GM18907 (cell line): Measurements from ENCODE around the gene STARD4.

Source experiments
- ATAC-seq: cut with Tn5 transposase; IDR thresholded peaks from one replicate; pipeline ENCODE4 v1.9.1; 2021; ENCODE audit warnings: mild to moderate bottlenecking, moderate library complexity; ENCODE audit not compliant: unreplicated experiment

The STARD4 gene

GRCh38 chr5:111472579-111472978 is 39.8 kb downstream of the STARD4 start:
- ATAC-seq = peak; percentile 56

- ATAC-seq = no peak
Observed at GRCh38 chr5:111472096-111472495, 40.2 kb downstream of the STARD4 start.

- ATAC-seq = no peak
Observed at GRCh38 chr5:111469903-111470302, 42.4 kb downstream of the STARD4 start.

GRCh38 chr5:111469293-111469896 is 42.9 kb downstream of the STARD4 start:
- ATAC-seq = no peak

GRCh38 chr5:111463311-111463710 is 49.0 kb downstream of the STARD4 start:
- ATAC-seq = no peak

- no peak for ATAC-seq
Observed at GRCh38 chr5:111461934-111462333, 50.4 kb downstream of the STARD4 start.

- no peak for ATAC-seq
Observed at GRCh38 chr5:111461255-111461671, 51.1 kb downstream of the STARD4 start.

- no peak for ATAC-seq
Observed at GRCh38 chr5:111454776-111455175, 57.6 kb downstream of the STARD4 start.

GRCh38 chr5:111454198-111454622 is 58.1 kb downstream of the STARD4 start:
- ATAC-seq = no peak

- no peak for ATAC-seq
Observed at GRCh38 chr5:111453747-111454146, 58.6 kb downstream of the STARD4 start.

- ATAC-seq = no peak
Observed at GRCh38 chr5:111453295-111453694, 59.0 kb downstream of the STARD4 start.

GRCh38 chr5:111447822-111448221 is 64.5 kb downstream of the STARD4 start:
- ATAC-seq = no peak

- no peak for ATAC-seq
Observed at GRCh38 chr5:111447099-111447498, 65.2 kb downstream of the STARD4 start.
